ENCODE results near the gene H2AZ2. TPM values are rescaled to one million over a fixed set of nuclear protein-coding genes. Genes with fewer than 3 reads are reported as not detected.

The H2AZ2 gene
- total RNA-seq, 1 experiment from 2014 or later, result 352 TPM

Other genes starting within 250 kb of the H2AZ2 start
- gene OGDH, start 241.5 kb downstream of the H2AZ2 start, total RNA-seq (2014; rRNA removed; shearing (Covaris generic); ENCODE audit: low replicate concordance), result 31.6 and 54.0 TPM in 2 replicates
- gene ZMIZ2, start 99.2 kb downstream of the H2AZ2 start, total RNA-seq (2014; rRNA removed; shearing (Covaris generic); ENCODE audit: low replicate concordance), result 2.0 and 6.6 TPM in 2 replicates
- gene PPIA, start 51.4 kb downstream of the H2AZ2 start, total RNA-seq (2014; rRNA removed; shearing (Covaris generic); ENCODE audit: low replicate concordance), result 6,024 and 6,806 TPM in 2 replicates
- gene PURB, start 37.4 kb upstream of the H2AZ2 start, total RNA-seq (2014; rRNA removed; shearing (Covaris generic); ENCODE audit: low replicate concordance), result 12.0 and 18.0 TPM in 2 replicates
- gene MYO1G, start 130.9 kb upstream of the H2AZ2 start, total RNA-seq (2014; rRNA removed; shearing (Covaris generic); ENCODE audit: low replicate concordance), result 0.03 TPM in 1 of 2 replicates, not detected in the other
- 43.2 and 50.6 TPM in 2 replicates for gene CCM2, start 152.1 kb upstream of the H2AZ2 start, total RNA-seq (2014; rRNA removed; shearing (Covaris generic); ENCODE audit: low replicate concordance)
- gene NACAD, start 240.9 kb upstream of the H2AZ2 start, total RNA-seq (2014; rRNA removed; shearing (Covaris generic); ENCODE audit: low replicate concordance), result not detected in 2 replicates